Keratinocyte (primary cell): ENCODE results near the gene KSR1. TPM values are rescaled to one million over a fixed set of nuclear protein-coding genes. Genes with fewer than 3 reads are reported as not detected.
"Not testable (repeated sequence)": the region's sequence is repeated elsewhere in the genome, so short reads cannot be mapped to it uniquely, and the experiment has no call there.

Source experiments
- DNase-seq: peaks from one replicate; pipeline ENCODE4 v3.0.0-alpha.2; 2011; ENCODE audit warnings: low read depth, missing footprints, low spot score
- FAIRE-seq: peaks from 2 replicates; lab custom pipeline; 2011; peaks lifted over from hg19 to GRCh38; lab: Jason Lieb, UNC
- H2AFZ ChIP-seq: 2 replicates; pipeline ENCODE4 v1.6.0; 2012; ENCODE audit warnings: low read length, control low read depth, inconsistent platforms; ENCODE audit not compliant: control insufficient read depth
- H3K27ac ChIP-seq: 2 replicates; pipeline ENCODE4 v1.5.1; 2011; ENCODE audit warnings: low read length; ENCODE audit not compliant: control insufficient read depth, insufficient read depth
- H3K27me3 ChIP-seq: 3 replicates; pipeline ENCODE4 v1.6.0; 2011; ENCODE audit warnings: low read length; ENCODE audit not compliant: control insufficient read depth, insufficient read depth; ENCODE audit errors: extremely low read depth
- H3K36me3 ChIP-seq, 2 experiments: 2 replicates in 1 of 2; 3 replicates in 1 of 2; pipeline ENCODE4 v1.5.1; 2011; ENCODE audit warnings: low read length in 2 of 2, mild to moderate bottlenecking in 1 of 2; ENCODE audit not compliant: control insufficient read depth in 2 of 2, insufficient read depth in 2 of 2; ENCODE audit errors: extremely low read depth in 1 of 2
- H3K4me1 ChIP-seq: 3 replicates; pipeline ENCODE4 v1.5.1; 2011; ENCODE audit warnings: low read length; ENCODE audit not compliant: control insufficient read depth, insufficient read depth; ENCODE audit errors: extremely low read depth
- H3K4me2 ChIP-seq: 3 replicates; pipeline ENCODE4 v1.6.0; 2011; ENCODE audit warnings: low read depth, low read length; ENCODE audit not compliant: control insufficient read depth, insufficient read depth; ENCODE audit errors: extremely low read depth
- H3K4me3 ChIP-seq, 3 experiments: fragments of 200-600 bp in 1 of 3; sonication (generic) in 1 of 3; 2 replicates in 2 of 3; 3 replicates in 1 of 3; pipeline ENCODE4 v1.5.1; 2011 to 2016; ENCODE audit warnings: low read length in 3 of 3, mild to moderate bottlenecking in 3 of 3, control low read depth in 2 of 3, inconsistent platforms in 1 of 3, low read depth in 1 of 3, mixed read lengths in 1 of 3, mixed run types in 1 of 3, moderate library complexity in 1 of 3; ENCODE audit not compliant: control insufficient read depth in 2 of 3, insufficient read depth in 2 of 3; ENCODE audit errors: extremely low read depth in 1 of 3
- H3K79me2 ChIP-seq: 2 replicates; pipeline ENCODE4 v1.6.0; 2012; ENCODE audit warnings: low read length; ENCODE audit not compliant: control insufficient read depth, insufficient read depth
- H3K9ac ChIP-seq: 3 replicates; pipeline ENCODE4 v1.6.0; 2011; ENCODE audit warnings: low read length; ENCODE audit not compliant: control insufficient read depth, insufficient read depth; ENCODE audit errors: extremely low read depth
- H3K9me1 ChIP-seq: 3 replicates; pipeline ENCODE4 v1.6.0; 2011; ENCODE audit warnings: low read length; ENCODE audit not compliant: control insufficient read depth, insufficient read depth; ENCODE audit errors: extremely low read depth
- H3K9me3 ChIP-seq: 2 replicates; pipeline ENCODE4 v1.5.1; 2012; ENCODE audit warnings: low read depth, low read length; ENCODE audit not compliant: control insufficient read depth
- H4K20me1 ChIP-seq: 3 replicates; pipeline ENCODE4 v1.6.0; 2011; ENCODE audit warnings: low read length; ENCODE audit not compliant: control insufficient read depth, insufficient read depth; ENCODE audit errors: extremely low read depth
- EZH2 ChIP-seq: IDR thresholded peaks from one replicate; pipeline ENCODE4 v1.6.1; 2012; ENCODE audit warnings: inconsistent platforms, mild to moderate bottlenecking, low read length, moderate library complexity
- dilution Hi-C: fragments of 300-500 bp; cut with MboI; formaldehyde crosslinking; loops from one replicate; pipeline ENCODE4 v1.7.0; 2020; ENCODE audit warnings: low sequenced_read_pairs; ENCODE audit not compliant: extremely low pct_ligation_motif_present
- polyA plus RNA-seq, 5 experiments: library from polyadenylated mRNA; depleted of rRNA in 3 of 5; stranded (reverse) in 3 of 5; stranded (forward) in 1 of 5; unstranded in 1 of 5; fragments of >200 nt; gene quantifications; 1 replicate in 1 of 5; 2 replicates in 3 of 5; 3 replicates in 1 of 5; pipeline versions ENCODE4 v1.2.1 to v1.2.3, GENCODE V29; 2011 to 2012; ENCODE audit warnings: missing spikeins in 2 of 5, low read depth in 1 of 5, low replicate concordance in 1 of 5
- TF ChIP-seq, protein P1 (sequence below), 3 experiments: IDR thresholded peaks in 1 of 3; conservative IDR thresholded peaks in 1 of 3; optimal IDR thresholded peaks in 1 of 3; 2 replicates in 2 of 3; 3 replicates in 1 of 3; pipeline versions ENCODE3 to v1.5.1; 2011; ENCODE audit warnings: low read length in 3 of 3, mild to moderate bottlenecking in 3 of 3, moderate library complexity in 2 of 3, control low read depth in 1 of 3, inconsistent platforms in 1 of 3; ENCODE audit not compliant: insufficient read depth in 2 of 3; ENCODE audit errors: extremely low read depth in 1 of 3

The KSR1 gene
- polyA plus RNA-seq, 1 donor (not counting 4 experiments of a cell fraction or from before 2014, with no cell fraction given), result 1.3 TPM

DNA sequence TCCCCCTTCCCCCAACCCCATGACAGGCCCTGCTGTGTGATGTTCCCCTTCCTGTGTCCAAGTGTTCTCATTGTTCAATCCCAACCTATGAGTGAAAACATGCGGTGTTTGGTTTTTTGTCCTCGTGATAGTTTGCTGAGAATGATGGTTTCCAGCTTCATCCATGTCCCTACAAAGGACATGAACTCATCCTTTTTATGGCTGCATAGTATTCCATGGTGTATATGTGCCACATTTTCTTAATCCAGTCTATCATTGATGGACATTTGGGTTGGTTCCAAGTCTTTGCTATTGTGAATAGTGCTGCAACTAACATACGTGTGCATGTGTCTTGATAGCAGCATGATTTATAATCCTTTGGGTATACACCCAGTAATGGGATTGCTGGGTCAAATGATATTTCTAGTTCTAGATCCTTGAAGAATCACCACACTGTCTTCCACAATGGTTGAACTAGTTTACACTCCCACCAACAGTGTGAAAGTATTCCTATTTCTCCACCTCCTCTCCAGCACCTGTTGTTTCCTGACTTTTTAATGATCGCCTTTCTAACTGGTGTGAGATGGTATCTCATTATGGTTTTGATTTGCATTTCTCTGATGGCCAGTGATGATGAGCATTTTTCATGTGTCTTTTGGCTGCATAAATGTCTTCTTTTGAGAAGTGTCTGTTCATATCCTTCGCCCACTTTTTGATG is 28.9 kb upstream of the KSR1 start:
- H3K4me2 ChIP-seq, H3K27ac ChIP-seq, H3K27me3 ChIP-seq, FAIRE-seq, H3K9me1 ChIP-seq, dilution Hi-C loops, H3K9ac ChIP-seq, DNase-seq, H2AFZ ChIP-seq, H3K79me2 ChIP-seq, H3K36me3 ChIP-seq, H3K4me1 ChIP-seq, H4K20me1 ChIP-seq, H3K4me3 ChIP-seq, H3K9me3 ChIP-seq: not testable (repeated sequence)

DNA sequence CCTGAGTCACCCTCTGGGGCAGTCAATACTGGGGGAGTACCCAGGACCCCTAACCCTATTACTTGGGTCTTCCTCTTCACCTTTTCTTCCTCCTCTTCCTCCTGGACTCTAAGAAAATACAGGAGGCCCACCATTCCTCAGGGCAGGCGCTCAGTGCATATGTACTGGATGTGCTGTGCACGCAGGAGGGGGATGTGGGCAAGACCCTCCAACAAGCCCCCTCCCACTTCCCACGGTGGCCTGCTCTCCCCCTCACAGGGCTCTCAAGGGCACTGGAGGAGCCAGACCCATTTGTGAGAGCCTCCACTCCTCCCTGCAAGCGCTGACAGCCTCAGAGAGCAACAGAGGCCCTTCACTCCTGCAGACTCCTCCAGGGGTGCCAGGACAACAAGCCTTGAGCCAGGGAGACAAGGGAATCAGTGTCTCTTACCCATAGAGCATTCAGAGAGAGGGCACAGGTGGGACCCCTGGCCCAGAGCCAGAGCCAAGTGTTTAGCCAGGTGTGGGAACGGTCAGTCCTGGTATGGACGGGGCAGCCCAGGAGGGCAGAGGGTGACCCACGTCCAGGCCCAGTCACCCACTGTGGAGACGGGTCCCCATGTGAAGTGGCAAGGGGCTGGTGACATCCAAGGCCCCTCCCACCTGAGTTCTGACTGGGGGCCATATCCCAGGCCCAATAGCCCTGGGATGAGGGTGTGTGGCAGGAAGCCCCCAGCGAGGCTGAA is 27.3 kb upstream of the KSR1 start:
- Histone ChIP-seq H3K9me1 (no peaks in the 10 kb centered on the region), H4K20me1 (no peaks in the 10 kb centered on the region), H3K79me2 (no peaks in the 10 kb centered on the region), H3K4me2 (no peak overlapping the region), H3K36me3 (no peaks in the 10 kb centered on the region), H3K9me3 (no peaks in the 10 kb centered on the region), H3K27me3 (no peaks in the 10 kb centered on the region), H3K9ac (no peak overlapping the region), H3K4me1 (peaks cover 3% of the 10 kb centered on the region), H2AFZ (no peak overlapping the region), H3K4me3 (no peak overlapping the region), H3K27ac (no peak overlapping the region)
- FAIRE-seq (no peak), DNase-seq (no peak)
- TF ChIP-seq, protein P1, sequence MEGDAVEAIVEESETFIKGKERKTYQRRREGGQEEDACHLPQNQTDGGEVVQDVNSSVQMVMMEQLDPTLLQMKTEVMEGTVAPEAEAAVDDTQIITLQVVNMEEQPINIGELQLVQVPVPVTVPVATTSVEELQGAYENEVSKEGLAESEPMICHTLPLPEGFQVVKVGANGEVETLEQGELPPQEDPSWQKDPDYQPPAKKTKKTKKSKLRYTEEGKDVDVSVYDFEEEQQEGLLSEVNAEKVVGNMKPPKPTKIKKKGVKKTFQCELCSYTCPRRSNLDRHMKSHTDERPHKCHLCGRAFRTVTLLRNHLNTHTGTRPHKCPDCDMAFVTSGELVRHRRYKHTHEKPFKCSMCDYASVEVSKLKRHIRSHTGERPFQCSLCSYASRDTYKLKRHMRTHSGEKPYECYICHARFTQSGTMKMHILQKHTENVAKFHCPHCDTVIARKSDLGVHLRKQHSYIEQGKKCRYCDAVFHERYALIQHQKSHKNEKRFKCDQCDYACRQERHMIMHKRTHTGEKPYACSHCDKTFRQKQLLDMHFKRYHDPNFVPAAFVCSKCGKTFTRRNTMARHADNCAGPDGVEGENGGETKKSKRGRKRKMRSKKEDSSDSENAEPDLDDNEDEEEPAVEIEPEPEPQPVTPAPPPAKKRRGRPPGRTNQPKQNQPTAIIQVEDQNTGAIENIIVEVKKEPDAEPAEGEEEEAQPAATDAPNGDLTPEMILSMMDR (optimal IDR thresholded peaks at IDR 0.05 in 1 of 3, IDR thresholded peaks at IDR 0.05 in 1 of 3, conservative IDR thresholded peaks at IDR 0.05 in 1 of 3; ENCODE audit: extremely low read depth in 1 of 3, insufficient read depth in 2 of 3, low read length in 3 of 3), result no peak
- no peak for TF ChIP-seq EZH2
- dilution Hi-C loops, result no loop called here
